ENCODE results near the gene SGCD. TPM values are rescaled to one million over a fixed set of nuclear protein-coding genes. Genes with fewer than 3 reads are reported as not detected.

SGCD gene
- total RNA-seq, 2 experiments from 2014 or later, result not detected

GRCh38 chr5:156779436-156779835 lies 452.5 kb downstream of the SGCD start:
- POLR2A ChIA-PET, result no interaction called here

GRCh38 chr5:156783092-156783491 lies 456.1 kb downstream of the SGCD start:
- Histone ChIP-seq H3K4me1 (ENCODE audit: insufficient read depth, low read length) (no peaks in the 10 kb centered on the region), H3K9me3 (ENCODE audit: control insufficient read depth in 1 of 2, insufficient read depth in 1 of 2, low read length in 2 of 2) (peaks cover 0 to 7% of the 10 kb centered on the region in 2 experiments), H3K36me3 (ENCODE audit: insufficient read depth, low read length) (no peaks in the 10 kb centered on the region), H3K27me3 (ENCODE audit: control insufficient read depth in 1 of 2, insufficient read depth in 2 of 2, low read length in 2 of 2) (no peaks in the 10 kb centered on the region), H3K27ac (ENCODE audit: low read depth in 1 of 2, low read length in 2 of 2) (no peak overlapping the region), H3K4me3 (ENCODE audit: low read length) (no peak overlapping the region)
- intact Hi-C loops (cut with DNase I, micrococcal nuclease), result no loop called here
- Mint-ChIP-seq H3K4me1 (ENCODE audit: low read depth) (no peaks in the 10 kb centered on the region), H3K27ac (no peak overlapping the region), H3K4me3 (no peak overlapping the region), H3K27me3 (peaks cover 32% of the 10 kb centered on the region), H3K36me3 (ENCODE audit: low read depth) (no peaks in the 10 kb centered on the region), H3K9me3 (peaks cover 3% of the 10 kb centered on the region)
- TF ChIP-seq CTCF (IDR thresholded peaks at IDR 0.05), result no peak
- ATAC-seq (ENCODE audit: poor library complexity), result no peak
- ChIA-PET POLR2A (no interaction called here), CTCF (no interaction called here)
- no peak for DNase-seq

More at GRCh38 chr5:156779436-156779835, 452.5 kb downstream of the SGCD start:
- Mint-ChIP-seq H3K27me3 (peaks cover 24% of the 10 kb centered on the region), H3K9me3 (no peaks in the 10 kb centered on the region), H3K4me1 (ENCODE audit: low read depth) (no peaks in the 10 kb centered on the region), H3K27ac (no peak overlapping the region), H3K36me3 (ENCODE audit: low read depth) (no peaks in the 10 kb centered on the region), H3K4me3 (no peak overlapping the region)
- Histone ChIP-seq H3K27ac (ENCODE audit: low read depth in 1 of 2, low read length in 2 of 2) (no peak overlapping the region), H3K4me3 (ENCODE audit: low read length) (no peak overlapping the region), H3K9me3 (ENCODE audit: control insufficient read depth in 1 of 2, insufficient read depth in 1 of 2, low read length in 2 of 2) (peaks cover 0 to 7% of the 10 kb centered on the region in 2 experiments), H3K27me3 (ENCODE audit: control insufficient read depth in 1 of 2, insufficient read depth in 2 of 2, low read length in 2 of 2) (no peaks in the 10 kb centered on the region), H3K36me3 (ENCODE audit: insufficient read depth, low read length) (no peaks in the 10 kb centered on the region), H3K4me1 (ENCODE audit: insufficient read depth, low read length) (no peaks in the 10 kb centered on the region)
- CTCF ChIA-PET, result no interaction called here
- ATAC-seq (ENCODE audit: poor library complexity), result no peak
- TF ChIP-seq CTCF (IDR thresholded peaks at IDR 0.05), result no peak
- no peak for DNase-seq
- intact Hi-C loops (cut with DNase I, micrococcal nuclease), result no loop called here

- H3K27me3 ChIP-seq (ENCODE audit: control insufficient read depth in 1 of 2, insufficient read depth in 2 of 2, low read length in 2 of 2), result no peaks in the 10 kb centered on the region
- no peak overlapping the region for H3K27ac ChIP-seq (ENCODE audit: low read depth in 1 of 2, low read length in 2 of 2)
- TF ChIP-seq CTCF (IDR thresholded peaks at IDR 0.05), result no peak
- no peaks in the 10 kb centered on the region for H3K9me3 Mint-ChIP-seq
- no peaks in the 10 kb centered on the region for H3K36me3 ChIP-seq (ENCODE audit: insufficient read depth, low read length)
- intact Hi-C loops (cut with DNase I, micrococcal nuclease), result no loop called here
- ATAC-seq (ENCODE audit: poor library complexity), result no peak
- peaks cover 12% of the 10 kb centered on the region for H3K27me3 Mint-ChIP-seq
- CTCF ChIA-PET, result no interaction called here
- H3K4me1 ChIP-seq (ENCODE audit: insufficient read depth, low read length), result no peaks in the 10 kb centered on the region
- POLR2A ChIA-PET, result no interaction called here
- no peak for DNase-seq
- H3K9me3 ChIP-seq (ENCODE audit: control insufficient read depth in 1 of 2, insufficient read depth in 1 of 2, low read length in 2 of 2), result no peaks in the 10 kb centered on the region
- no peak overlapping the region for H3K27ac Mint-ChIP-seq
- no peaks in the 10 kb centered on the region for H3K4me1 Mint-ChIP-seq (ENCODE audit: low read depth)
- H3K4me3 ChIP-seq (ENCODE audit: low read length), result no peak overlapping the region
- no peaks in the 10 kb centered on the region for H3K36me3 Mint-ChIP-seq (ENCODE audit: low read depth)
- H3K4me3 Mint-ChIP-seq, result no peak overlapping the region
These were observed 467.7 kb downstream of the SGCD start for GRCh38 chr5:156794687-156795086.

Data from CD4-positive, alpha-beta T cell (primary cell).